Common myeloid progenitor, CD34-positive (primary cell): ENCODE measurements around the gene BMP8A.
"Not testable (repeated sequence)": the region's sequence is repeated elsewhere in the genome, so short reads cannot be mapped to it uniquely, and the experiment has no call there.

Experiments
- CTCF ChIA-PET: fragments of 350-600 bp; sonication (Branson Sonifier 250); formaldehyde crosslinking; loops from one replicate; lab custom pipeline; 2021; ENCODE audit warnings: antibody characterized with exemption; lab: Charles Lee
- POLR2A ChIA-PET: fragments of 350-600 bp; sonication (Branson Sonifier 250); formaldehyde crosslinking; loops from one replicate; lab custom pipeline; 2021; ENCODE audit warnings: antibody characterized with exemption; lab: Charles Lee
- DNase-seq, 3 donors: peaks; one replicate each; pipeline versions ENCODE4 v3.0.0 to v3.0.0-alpha.2; 2013
- H3K27ac ChIP-seq, 2 experiments: 1 replicate in 1 of 2; 2 replicates in 1 of 2; pipeline ENCODE4 v1.7.0; 2013; ENCODE audit warnings: inconsistent platforms in 2 of 2, low read length in 2 of 2, mild to moderate bottlenecking in 2 of 2, low read depth in 1 of 2, moderate library complexity in 1 of 2; ENCODE audit not compliant: severe bottlenecking in 2 of 2, insufficient read depth in 1 of 2, poor library complexity in 1 of 2
- H3K27me3 ChIP-seq, 5 experiments: replicated peaks in 2 of 5; 1 replicate in 3 of 5; 2 replicates in 2 of 5; pipeline versions ENCODE4 v1.6.1 to v1.7.0; 2013; ENCODE audit warnings: low read length in 4 of 5, mild to moderate bottlenecking in 2 of 5, moderate library complexity in 2 of 5, inconsistent platforms in 1 of 5; ENCODE audit not compliant: insufficient read depth in 5 of 5, control insufficient read depth in 4 of 5
- H3K36me3 ChIP-seq, 4 experiments: 1 replicate in 2 of 4; 2 replicates in 2 of 4; pipeline versions ENCODE4 v1.6.1 to v1.7.0; 2013; ENCODE audit warnings: low read length in 3 of 4, control low read depth in 1 of 4, mild to moderate bottlenecking in 1 of 4; ENCODE audit not compliant: control insufficient read depth in 4 of 4, insufficient read depth in 4 of 4
- H3K4me1 ChIP-seq, 4 experiments: 1 replicate in 3 of 4; 2 replicates in 1 of 4; pipeline versions ENCODE4 v1.6.1 to v1.7.1; 2013; ENCODE audit warnings: low read length in 3 of 4, mild to moderate bottlenecking in 3 of 4, control low read depth in 1 of 4, inconsistent platforms in 1 of 4, moderate library complexity in 1 of 4; ENCODE audit not compliant: control insufficient read depth in 4 of 4, insufficient read depth in 4 of 4; ENCODE audit errors: control extremely low read depth in 1 of 4
- H3K4me3 ChIP-seq, 7 experiments: 1 replicate in 4 of 7; 2 replicates in 3 of 7; pipeline versions ENCODE4 v1.5.1 to v1.7.0; 2013; ENCODE audit warnings: mild to moderate bottlenecking in 7 of 7, low read length in 6 of 7, moderate library complexity in 6 of 7, inconsistent platforms in 2 of 7, low read depth in 2 of 7, control low read depth in 1 of 7; ENCODE audit not compliant: insufficient read depth in 4 of 7, control insufficient read depth in 1 of 7; ENCODE audit errors: extremely low read depth in 1 of 7
- H3K9me3 ChIP-seq, 5 experiments: 1 replicate in 4 of 5; 2 replicates in 1 of 5; pipeline versions ENCODE4 v1.6.1 to v1.7.1; 2013; ENCODE audit warnings: low read length in 4 of 5, mild to moderate bottlenecking in 2 of 5, inconsistent platforms in 1 of 5, low read depth in 1 of 5, moderate library complexity in 1 of 5; ENCODE audit not compliant: control insufficient read depth in 4 of 5, insufficient read depth in 2 of 5; ENCODE audit errors: control extremely low read depth in 1 of 5
- WGBS: methylation state at CpG from one replicate; pipeline ENCODE4 v1.1.5; 2013; ENCODE audit not compliant: insufficient coverage; 5-methylcytosine and 5-hydroxymethylcytosine counted together

Gene BMP8A

GRCh38 chr1:39452081-39452480 lies 39.4 kb upstream of the BMP8A start:
- H3K27ac ChIP-seq, result no peak overlapping the region
- CTCF ChIA-PET, result no interaction called here
- peaks cover 61 to 94% (median 75%) of the 10 kb centered on the region in 4 experiments for H3K36me3 ChIP-seq
- no peak for DNase-seq
- POLR2A ChIA-PET, result no interaction called here
- no peaks in the 10 kb centered on the region for H3K27me3 ChIP-seq
- H3K9me3 ChIP-seq, result no peaks in the 10 kb centered on the region
- no peaks in the 10 kb centered on the region for H3K4me1 ChIP-seq
- WGBS, result 96% methylated on average over 7 of the region's 7 CpGs
- H3K4me3 ChIP-seq, result no peak overlapping the region

DNA sequence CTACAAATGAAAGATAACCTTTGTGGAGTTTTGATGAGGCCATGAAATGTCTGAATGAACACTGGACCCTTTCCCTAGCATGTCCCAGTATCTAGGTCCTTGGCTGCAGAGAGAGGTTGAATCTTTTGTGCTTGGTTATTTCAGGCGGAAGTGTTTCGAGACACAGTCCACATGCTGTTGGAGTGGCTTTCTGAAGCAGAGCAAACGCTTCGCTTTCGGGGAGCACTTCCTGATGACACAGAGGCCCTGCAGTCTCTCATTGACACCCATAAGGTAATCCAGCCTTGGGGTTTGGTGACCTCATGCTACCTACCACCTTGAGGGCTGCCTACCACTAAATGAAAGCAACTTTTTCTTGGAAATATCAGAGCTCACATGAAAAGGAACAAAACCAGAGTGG lies 38.9 kb upstream of the BMP8A start:
- no peaks in the 10 kb centered on the region for H3K4me1 ChIP-seq
- H3K36me3 ChIP-seq, result peaks cover 62 to 94% (median 75%) of the 10 kb centered on the region in 4 experiments
- no peak overlapping the region for H3K4me3 ChIP-seq
- no peaks in the 10 kb centered on the region for H3K9me3 ChIP-seq
- POLR2A ChIA-PET, result no interaction called here
- no peak overlapping the region for H3K27ac ChIP-seq
- no peaks in the 10 kb centered on the region for H3K27me3 ChIP-seq
- DNase-seq, result no peak
- WGBS, result 94% methylated on average over 5 of the region's 5 CpGs
- CTCF ChIA-PET, result no interaction called here

DNA sequence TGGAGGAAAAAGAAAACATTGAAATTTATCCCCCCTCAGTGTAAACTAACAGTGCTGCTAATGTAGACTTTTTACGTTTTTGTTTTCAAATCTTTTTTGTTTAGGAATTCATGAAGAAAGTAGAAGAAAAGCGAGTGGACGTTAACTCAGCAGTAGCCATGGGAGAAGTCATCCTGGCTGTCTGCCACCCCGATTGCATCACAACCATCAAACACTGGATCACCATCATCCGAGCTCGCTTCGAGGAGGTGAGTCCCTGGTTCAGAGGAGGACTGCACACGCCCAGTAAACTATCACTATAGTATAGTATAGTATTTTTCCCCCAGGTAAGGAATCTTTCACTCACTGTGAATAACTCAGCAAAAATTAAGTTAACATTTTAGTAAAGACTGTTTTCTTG lies 37.8 kb upstream of the BMP8A start:
- ChIA-PET POLR2A (no interaction called here), CTCF (interaction anchor here (1.4 kb wide), 1 partner anchor 11 kb away, joined by 3 read pairs; no protein-coding TSS in a partner anchor)
- H3K4me3 ChIP-seq, result no peak overlapping the region
- H3K36me3 ChIP-seq, result peaks cover 62 to 94% (median 76%) of the 10 kb centered on the region in 4 experiments
- WGBS, result no CpG with 5 or more reads among the region's 8 CpGs
- no peak for DNase-seq
- H3K9me3 ChIP-seq, result no peaks in the 10 kb centered on the region
- H3K27ac ChIP-seq, result no peak overlapping the region
- H3K27me3 ChIP-seq, result no peaks in the 10 kb centered on the region
- no peaks in the 10 kb centered on the region for H3K4me1 ChIP-seq

GRCh38 chr1:39458991-39459390 lies 32.4 kb upstream of the BMP8A start:
- H3K36me3 ChIP-seq, result peaks cover 58 to 98% (median 85%) of the 10 kb centered on the region in 4 experiments
- H3K9me3 ChIP-seq, result no peaks in the 10 kb centered on the region
- no peak overlapping the region for H3K4me3 ChIP-seq
- CTCF ChIA-PET, result interaction anchor here (0.8 to 1.6 kb wide), 5 partner anchors 11 to 97 kb away, joined by 3 to 6 read pairs (median 3); no protein-coding TSS in a partner anchor
- no peak overlapping the region for H3K27ac ChIP-seq
- POLR2A ChIA-PET, result no interaction called here
- no peak for DNase-seq
- H3K4me1 ChIP-seq, result no peaks in the 10 kb centered on the region
- no peaks in the 10 kb centered on the region for H3K27me3 ChIP-seq
- 100% methylated on average over 4 of the region's 4 CpGs for WGBS

GRCh38 chr1:39462074-39462473 lies 29.4 kb upstream of the BMP8A start:
- Histone ChIP-seq H3K4me3 (no peak overlapping the region), H3K4me1 (no peaks in the 10 kb centered on the region), H3K36me3 (peaks cover 47 to 97% (median 75%) of the 10 kb centered on the region in 4 experiments), H3K27ac (no peak overlapping the region), H3K9me3 (no peaks in the 10 kb centered on the region), H3K27me3 (no peaks in the 10 kb centered on the region)
- no peak for DNase-seq
- 100% methylated on average over 1 of the region's 1 CpG for WGBS
- ChIA-PET CTCF (no interaction called here), POLR2A (no interaction called here)

GRCh38 chr1:39466413-39467107 lies 24.9 kb upstream of the BMP8A start:
- CTCF ChIA-PET, result interaction anchor here (0.8 to 1.7 kb wide), 2 partner anchors 10 to 72 kb away, joined by 3 to 6 read pairs; no protein-coding TSS in a partner anchor
- no peaks in the 10 kb centered on the region for H3K27me3 ChIP-seq
- 97% methylated on average over 3 of the region's 3 CpGs for WGBS
- DNase-seq, result no peak
- POLR2A ChIA-PET, result no interaction called here
- no peaks in the 10 kb centered on the region for H3K4me1 ChIP-seq
- H3K36me3 ChIP-seq, result peaks cover 43 to 97% (median 70%) of the 10 kb centered on the region in 4 experiments
- no peaks in the 10 kb centered on the region for H3K9me3 ChIP-seq
- H3K4me3 ChIP-seq, result no peak overlapping the region
- H3K27ac ChIP-seq, result no peak overlapping the region

GRCh38 chr1:39467108-39467720 lies 24.2 kb upstream of the BMP8A start:
- H3K36me3 ChIP-seq, result peaks cover 40 to 95% (median 69%) of the 10 kb centered on the region in 4 experiments
- WGBS, result 100% methylated on average over 4 of the region's 16 CpGs
- CTCF ChIA-PET, result interaction anchor here (1.7 kb wide), 1 partner anchor 72 kb away, joined by 6 read pairs; no protein-coding TSS in a partner anchor
- H3K9me3 ChIP-seq, H3K27ac ChIP-seq, POLR2A ChIA-PET, DNase-seq, H3K4me3 ChIP-seq, H3K4me1 ChIP-seq, H3K27me3 ChIP-seq: not testable (repeated sequence)
